ENCODE data around the gene GAD2. TPM values are rescaled to one million over a fixed set of nuclear protein-coding genes. Genes with fewer than 3 reads are reported as not detected.

GAD2 gene
- total and polyA plus RNA-seq, 10 donors, result not detected

DNA sequence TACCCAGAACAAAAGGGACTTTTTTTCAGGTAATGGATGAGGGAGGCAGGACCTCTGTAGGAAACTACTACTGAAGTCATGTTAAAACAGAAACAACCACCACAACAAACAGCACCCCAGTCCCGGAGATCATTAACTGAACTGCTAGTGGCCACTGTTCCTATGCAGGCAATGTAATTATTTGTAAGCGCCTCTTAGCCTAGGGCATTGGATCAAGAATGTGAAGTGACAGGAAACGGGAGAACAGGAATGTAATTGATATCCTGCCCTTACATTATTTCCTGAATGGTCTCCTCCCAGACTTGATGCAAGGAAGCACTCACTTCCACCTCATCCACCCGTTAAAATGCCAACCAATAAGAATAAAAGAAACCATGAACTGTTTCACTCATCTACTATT, 16.7 kb upstream of the GAD2 start:
- intact Hi-C loops (cut with DNase I; ENCODE audit: low total_unique reads), result no loop called here
- no peak overlapping the region for H3K4me3 ChIP-seq
- no peaks in the 10 kb centered on the region for H3K4me1 ChIP-seq
- H3K36me3 ChIP-seq, result no peaks in the 10 kb centered on the region
- TF ChIP-seq POLR2A (IDR thresholded peaks at IDR 0.05), result no peak
- TF ChIP-seq, protein P1, sequence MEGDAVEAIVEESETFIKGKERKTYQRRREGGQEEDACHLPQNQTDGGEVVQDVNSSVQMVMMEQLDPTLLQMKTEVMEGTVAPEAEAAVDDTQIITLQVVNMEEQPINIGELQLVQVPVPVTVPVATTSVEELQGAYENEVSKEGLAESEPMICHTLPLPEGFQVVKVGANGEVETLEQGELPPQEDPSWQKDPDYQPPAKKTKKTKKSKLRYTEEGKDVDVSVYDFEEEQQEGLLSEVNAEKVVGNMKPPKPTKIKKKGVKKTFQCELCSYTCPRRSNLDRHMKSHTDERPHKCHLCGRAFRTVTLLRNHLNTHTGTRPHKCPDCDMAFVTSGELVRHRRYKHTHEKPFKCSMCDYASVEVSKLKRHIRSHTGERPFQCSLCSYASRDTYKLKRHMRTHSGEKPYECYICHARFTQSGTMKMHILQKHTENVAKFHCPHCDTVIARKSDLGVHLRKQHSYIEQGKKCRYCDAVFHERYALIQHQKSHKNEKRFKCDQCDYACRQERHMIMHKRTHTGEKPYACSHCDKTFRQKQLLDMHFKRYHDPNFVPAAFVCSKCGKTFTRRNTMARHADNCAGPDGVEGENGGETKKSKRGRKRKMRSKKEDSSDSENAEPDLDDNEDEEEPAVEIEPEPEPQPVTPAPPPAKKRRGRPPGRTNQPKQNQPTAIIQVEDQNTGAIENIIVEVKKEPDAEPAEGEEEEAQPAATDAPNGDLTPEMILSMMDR (IDR thresholded peaks at IDR 0.05 in 8 of 11, conservative IDR thresholded peaks at IDR 0.05 in 3 of 11), result no peak
- no peak for TF ChIP-seq POLR2AphosphoS5 (IDR thresholded peaks at IDR 0.05)
- no peak for DNase-seq
- peaks cover 0 to 3% (median 0%) of the 10 kb centered on the region in 8 donors for H3K9me3 ChIP-seq
- H3K27ac ChIP-seq, result no peak overlapping the region
- H3K27me3 ChIP-seq (replicated peaks in 1 of 7), result peaks cover 0 to 5% (median 0%) of the 10 kb centered on the region in 7 donors
- 40 to 49% (median 48%) methylated on average over 4 of the region's 4 CpGs for WGBS, 5 donors

DNA sequence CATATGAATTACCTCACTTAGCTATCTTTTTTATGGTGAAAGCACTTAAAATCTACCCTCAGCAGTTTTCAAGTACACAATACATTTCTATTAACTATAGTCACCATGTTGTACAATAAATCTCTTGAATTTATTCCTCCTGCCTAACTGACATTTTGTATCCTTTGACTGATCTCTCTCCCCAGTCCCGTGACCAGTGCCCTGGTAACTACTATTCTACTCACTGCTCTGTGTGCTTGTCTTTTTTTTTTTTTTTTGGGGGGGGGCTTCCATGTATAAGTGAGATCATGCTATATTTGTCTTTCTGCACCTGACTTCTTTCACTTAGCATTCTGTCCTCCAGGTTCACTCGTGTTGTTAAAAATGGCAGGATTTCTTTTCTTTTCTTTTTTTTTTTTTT, 11.4 kb upstream of the GAD2 start:
- DNase-seq, result no peak
- no peak overlapping the region for H3K27ac ChIP-seq
- no peak overlapping the region for H3K4me3 ChIP-seq
- H3K9me3 ChIP-seq, result peaks cover 0 to 13% (median 0%) of the 10 kb centered on the region in 8 donors
- intact Hi-C loops (cut with DNase I; ENCODE audit: low total_unique reads), result no loop called here
- H3K27me3 ChIP-seq (replicated peaks in 1 of 7), result peaks cover 0 to 41% (median 4%) of the 10 kb centered on the region in 7 donors
- 47 to 90% (median 75%) methylated on average over 2 of the region's 2 CpGs for WGBS, 5 donors
- no peaks in the 10 kb centered on the region for H3K36me3 ChIP-seq
- TF ChIP-seq POLR2AphosphoS5 (IDR thresholded peaks at IDR 0.05) (no peak), POLR2A (IDR thresholded peaks at IDR 0.05) (no peak)
- TF ChIP-seq, protein P1 (IDR thresholded peaks at IDR 0.05 in 8 of 11, conservative IDR thresholded peaks at IDR 0.05 in 3 of 11), result no peak
- no peaks in the 10 kb centered on the region for H3K4me1 ChIP-seq

DNA sequence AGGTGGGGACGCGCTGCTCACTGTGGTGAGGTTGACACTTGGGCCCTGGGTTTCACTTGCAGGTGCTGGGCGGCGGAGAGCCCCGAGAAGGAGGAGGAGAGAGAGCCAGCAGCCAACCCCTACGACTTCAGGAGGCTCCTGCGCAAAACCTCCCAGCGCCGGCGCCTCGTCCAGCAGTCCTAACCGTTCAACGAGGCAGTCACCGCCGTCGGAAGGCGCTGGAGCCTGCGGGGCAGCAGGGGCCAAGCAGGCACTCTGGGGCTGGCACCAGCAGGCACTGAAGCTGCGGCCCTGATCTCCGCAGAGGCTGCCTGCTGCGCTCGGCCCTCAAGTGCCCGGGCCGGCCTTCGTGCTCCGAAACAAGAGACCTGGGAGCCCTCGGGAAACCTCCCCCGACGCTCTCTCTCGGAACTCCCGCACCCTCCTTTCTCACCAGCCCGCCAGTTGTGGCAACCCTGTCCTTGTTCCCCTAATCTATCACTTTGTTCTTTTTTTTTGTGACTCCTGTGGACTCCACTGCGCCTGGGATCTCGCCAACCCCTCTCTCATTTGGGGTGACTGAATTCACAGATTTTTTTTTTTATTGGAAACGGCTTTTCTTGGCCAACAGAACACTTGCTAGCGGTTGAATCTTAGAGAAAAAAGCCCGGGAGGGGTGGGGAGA, 4.7 kb upstream of the GAD2 start:
- TF ChIP-seq, protein P1 (IDR thresholded peaks at IDR 0.05 in 8 of 11, conservative IDR thresholded peaks at IDR 0.05 in 3 of 11), result no peak
- TF ChIP-seq POLR2A (IDR thresholded peaks at IDR 0.05) (no peak), POLR2AphosphoS5 (IDR thresholded peaks at IDR 0.05) (no peak)
- H3K4me1 ChIP-seq, result peaks cover 13 to 25% (median 24%) of the 10 kb centered on the region in 6 donors
- intact Hi-C loops (cut with DNase I; ENCODE audit: low total_unique reads), result no loop called here
- H3K36me3 ChIP-seq, result no peaks in the 10 kb centered on the region
- no peak overlapping the region for H3K27ac ChIP-seq
- no peak overlapping the region for H3K4me3 ChIP-seq
- H3K9me3 ChIP-seq, result peaks cover 0 to 11% (median 0%) of the 10 kb centered on the region in 8 donors
- no peak for DNase-seq
- 3 to 6% (median 5%) methylated on average over 30 to 37 of the region's 37 CpGs for WGBS, 5 donors
- H3K27me3 ChIP-seq (replicated peaks in 1 of 7), result peaks cover 14 to 97% (median 69%) of the 10 kb centered on the region in 7 donors

DNA sequence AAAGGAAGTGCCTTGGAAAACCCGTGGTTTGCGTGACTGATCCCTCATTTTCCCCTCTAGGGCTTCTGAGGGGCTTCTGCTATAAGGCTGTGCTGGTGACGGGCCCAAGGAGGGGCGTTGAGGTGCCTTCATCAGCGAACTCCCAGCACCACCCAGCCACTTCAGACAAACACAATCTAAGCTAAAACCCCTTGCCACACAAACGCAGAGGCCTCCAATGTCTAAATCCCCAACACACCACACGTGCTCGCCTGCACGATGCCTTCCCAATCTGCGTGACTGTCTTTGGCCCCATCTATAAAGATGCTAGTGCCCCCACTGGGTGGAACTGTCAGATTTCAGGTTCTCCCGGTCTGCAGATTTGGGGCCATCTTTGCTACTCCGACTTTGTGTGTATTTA, 4.1 kb upstream of the GAD2 start:
- H3K27ac ChIP-seq, result no peak overlapping the region
- TF ChIP-seq, protein P1 (IDR thresholded peaks at IDR 0.05 in 8 of 11, conservative IDR thresholded peaks at IDR 0.05 in 3 of 11), result no peak
- no peak for TF ChIP-seq POLR2AphosphoS5 (IDR thresholded peaks at IDR 0.05)
- TF ChIP-seq POLR2A (IDR thresholded peaks at IDR 0.05), result no peak
- H3K27me3 ChIP-seq (replicated peaks in 1 of 7), result peaks cover 14 to 100% (median 75%) of the 10 kb centered on the region in 7 donors
- DNase-seq, result no peak
- intact Hi-C loops (cut with DNase I; ENCODE audit: low total_unique reads), result no loop called here
- no peak overlapping the region for H3K4me3 ChIP-seq
- peaks cover 13 to 31% (median 30%) of the 10 kb centered on the region in 6 donors for H3K4me1 ChIP-seq
- WGBS, 5 donors, result 3 to 11% (median 6%) methylated on average over 12 of the region's 12 CpGs
- H3K9me3 ChIP-seq, result peaks cover 0 to 5% (median 0%) of the 10 kb centered on the region in 8 donors
- H3K36me3 ChIP-seq, result no peaks in the 10 kb centered on the region
